NCI-H1092 treated with DMSO at 0.1 percent for 48 hours (cell line): ENCODE results near the gene RGS14.
A peak's percentile ranks its signal among the peaks of the same experiment; 100 is the strongest.

Experiments
- DNase-seq: peaks from one replicate; lab custom pipeline; 2025; lab: John Stamatoyannopoulos, UW

The RGS14 gene

GRCh38 chr5:177357459-177358351 is at the start of gene RGS14:
Gene RGS14, plus strand, starts transcription at chr5:177357924. Its CDS starts 101 bp downstream, at chr5:177358025.
- DNase-seq: peak; percentile 24

GRCh38 chr5:177308740-177309139 is 49.0 kb upstream of the RGS14 start:
- DNase-seq: no peak

GRCh38 chr5:177309351-177310191 is 48.2 kb upstream of the RGS14 start:
- peak; percentile 9 for DNase-seq

GRCh38 chr5:177310332-177310731 is 47.4 kb upstream of the RGS14 start:
- DNase-seq: peak; percentile 5

GRCh38 chr5:177310757-177311391 is 46.9 kb upstream of the RGS14 start:
- peak; percentile 27 for DNase-seq

GRCh38 chr5:177311392-177311722 is 46.4 kb upstream of the RGS14 start:
- no peak for DNase-seq

GRCh38 chr5:177311723-177312648 is 45.7 kb upstream of the RGS14 start, which contains the start of gene MXD3:
Gene MXD3, minus strand, starts transcription at chr5:177311898. Its CDS starts 68 bp downstream, at chr5:177311830.
- peak; percentile 93 for DNase-seq

- DNase-seq: peak; percentile 16
Measured at GRCh38 chr5:177312649-177313181, 45.0 kb upstream of the RGS14 start.

GRCh38 chr5:177313561-177314259 is 44.0 kb upstream of the RGS14 start:
- DNase-seq: no peak

GRCh38 chr5:177314376-177315342 is 43.1 kb upstream of the RGS14 start:
- DNase-seq: no peak

GRCh38 chr5:177315411-177315810 is 42.3 kb upstream of the RGS14 start:
- DNase-seq: no peak

- DNase-seq: no peak
Measured at GRCh38 chr5:177316005-177316404, 41.7 kb upstream of the RGS14 start.

- DNase-seq: peak; percentile 30
Measured at GRCh38 chr5:177317959-177318377, 39.8 kb upstream of the RGS14 start.

GRCh38 chr5:177319913-177320588 is 37.7 kb upstream of the RGS14 start:
- DNase-seq: no peak

GRCh38 chr5:177320879-177321278 is 36.8 kb upstream of the RGS14 start:
- DNase-seq: no peak

GRCh38 chr5:177325868-177326381 is 31.8 kb upstream of the RGS14 start:
- DNase-seq: no peak

GRCh38 chr5:177327539-177328522 is 29.9 kb upstream of the RGS14 start:
- DNase-seq: no peak
